ENCODE measurements around the gene GPC5. TPM values are rescaled to one million over a fixed set of nuclear protein-coding genes. Genes with fewer than 3 reads are reported as not detected.

Gene GPC5
- total and polyA plus RNA-seq, 2 experiments from 2014 or later = 0.32 TPM; not detected in 1

- no peaks in the 10 kb centered on the region for H4K20me1 ChIP-seq (ENCODE audit: insufficient read depth)
- no peak overlapping the region for H2AFZ ChIP-seq
- H3K9ac ChIP-seq = no peak overlapping the region
- WGBS, 2 experiments (ENCODE audit: low coverage in 1 of 2, low lambda C conversion rate in 2 of 2, missing lambda C conversion rate in 2 of 2) = 9 to 10% methylated on average over 3 of the region's 3 CpGs
- H3K4me2 ChIP-seq (ENCODE audit: unreplicated experiment) = no peak overlapping the region
- peaks cover 5% of the 10 kb centered on the region; the same call in 1 of the 2 replicates for H3K27me3 ChIP-seq (replicated peaks; ENCODE audit: insufficient read depth)
- no peaks in the 10 kb centered on the region for H3K9me2 ChIP-seq (ENCODE audit: insufficient read depth)
- no peaks in the 10 kb centered on the region for H3K9me3 ChIP-seq (ENCODE audit: low read depth)
- TF ChIP-seq EZH2phosphoT487 (IDR thresholded peaks at IDR 0.05; ENCODE audit: insufficient read depth, low read depth) (0 out of 2 replicates have a peak, but pooled peaks have one; percentile 56), EZH2 (IDR thresholded peaks at IDR 0.05; ENCODE audit: insufficient read depth, poor library complexity, severe bottlenecking) (no peak)
- no peaks in the 10 kb centered on the region for H3K36me3 ChIP-seq (ENCODE audit: low read depth)
- peaks cover 9% of the 10 kb centered on the region for H3F3A ChIP-seq (ENCODE audit: insufficient read depth)
- peaks cover 28% of the 10 kb centered on the region for H3K4me1 ChIP-seq (ENCODE audit: insufficient read depth)
- in situ Hi-C loops (cut with MboI) = no loop called here
- H3K4me3 ChIP-seq = no peak overlapping the region
- no peak overlapping the region for H3K27ac ChIP-seq
- no peaks in the 10 kb centered on the region for H3K79me2 ChIP-seq (ENCODE audit: insufficient read depth)
- peak; percentile 86 for DNase-seq
Observed at GRCh38 chr13:92838786-92839185, 1440.4 kb downstream of the GPC5 start.

- peaks cover 3% of the 10 kb centered on the region; the same call in 1 of the 2 replicates for H3K27me3 ChIP-seq (replicated peaks; ENCODE audit: insufficient read depth)
- no peaks in the 10 kb centered on the region for H3K9me2 ChIP-seq (ENCODE audit: insufficient read depth)
- H3K4me2 ChIP-seq (ENCODE audit: unreplicated experiment) = peak overlapping the region; percentile 20
- peaks cover 30% of the 10 kb centered on the region for H3K4me1 ChIP-seq (ENCODE audit: insufficient read depth)
- H3F3A ChIP-seq (ENCODE audit: insufficient read depth) = peaks cover 9% of the 10 kb centered on the region
- 32 to 33% methylated on average over 2 of the region's 2 CpGs for WGBS, 2 experiments (ENCODE audit: low coverage in 1 of 2, low lambda C conversion rate in 2 of 2, missing lambda C conversion rate in 2 of 2)
- no peak overlapping the region for H3K9ac ChIP-seq
- 0 out of 2 replicates have a peak overlapping the region, but pooled peaks have one; percentile 21 for H3K27ac ChIP-seq
- H2AFZ ChIP-seq = no peak overlapping the region
- H3K79me2 ChIP-seq (ENCODE audit: insufficient read depth) = no peaks in the 10 kb centered on the region
- no peaks in the 10 kb centered on the region for H3K9me3 ChIP-seq (ENCODE audit: low read depth)
- TF ChIP-seq EZH2 (IDR thresholded peaks at IDR 0.05; ENCODE audit: insufficient read depth, poor library complexity, severe bottlenecking) (no peak), EZH2phosphoT487 (IDR thresholded peaks at IDR 0.05; ENCODE audit: insufficient read depth, low read depth) (no peak)
- H3K36me3 ChIP-seq (ENCODE audit: low read depth) = no peaks in the 10 kb centered on the region
- no peak overlapping the region for H3K4me3 ChIP-seq
- in situ Hi-C loops (cut with MboI) = no loop called here
- DNase-seq = peak; percentile 70
- no peaks in the 10 kb centered on the region for H4K20me1 ChIP-seq (ENCODE audit: insufficient read depth)
Observed at GRCh38 chr13:92842145-92842544, 1443.7 kb downstream of the GPC5 start.

GRCh38 chr13:92843549-92843948 is 1445.1 kb downstream of the GPC5 start:
- in situ Hi-C loops (cut with MboI) = no loop called here
- H2AFZ ChIP-seq = no peak overlapping the region
- peak; percentile 61 for DNase-seq
- peaks cover 27% of the 10 kb centered on the region for H3K4me1 ChIP-seq (ENCODE audit: insufficient read depth)
- H3K4me3 ChIP-seq = no peak overlapping the region
- 2 to 5% methylated on average over 4 of the region's 4 CpGs for WGBS, 2 experiments (ENCODE audit: low coverage in 1 of 2, low lambda C conversion rate in 2 of 2, missing lambda C conversion rate in 2 of 2)
- H3K36me3 ChIP-seq (ENCODE audit: low read depth) = no peaks in the 10 kb centered on the region
- H3K4me2 ChIP-seq (ENCODE audit: unreplicated experiment) = no peak overlapping the region
- no peak for TF ChIP-seq EZH2 (IDR thresholded peaks at IDR 0.05; ENCODE audit: insufficient read depth, poor library complexity, severe bottlenecking)
- no peaks in the 10 kb centered on the region for H4K20me1 ChIP-seq (ENCODE audit: insufficient read depth)
- H3F3A ChIP-seq (ENCODE audit: insufficient read depth) = peaks cover 7% of the 10 kb centered on the region
- no peaks in the 10 kb centered on the region for H3K27me3 ChIP-seq (replicated peaks; ENCODE audit: insufficient read depth)
- no peaks in the 10 kb centered on the region for H3K79me2 ChIP-seq (ENCODE audit: insufficient read depth)
- no peak overlapping the region for H3K9ac ChIP-seq
- H3K9me3 ChIP-seq (ENCODE audit: low read depth) = no peaks in the 10 kb centered on the region
- H3K27ac ChIP-seq = no peak overlapping the region
- H3K9me2 ChIP-seq (ENCODE audit: insufficient read depth) = no peaks in the 10 kb centered on the region

DNA sequence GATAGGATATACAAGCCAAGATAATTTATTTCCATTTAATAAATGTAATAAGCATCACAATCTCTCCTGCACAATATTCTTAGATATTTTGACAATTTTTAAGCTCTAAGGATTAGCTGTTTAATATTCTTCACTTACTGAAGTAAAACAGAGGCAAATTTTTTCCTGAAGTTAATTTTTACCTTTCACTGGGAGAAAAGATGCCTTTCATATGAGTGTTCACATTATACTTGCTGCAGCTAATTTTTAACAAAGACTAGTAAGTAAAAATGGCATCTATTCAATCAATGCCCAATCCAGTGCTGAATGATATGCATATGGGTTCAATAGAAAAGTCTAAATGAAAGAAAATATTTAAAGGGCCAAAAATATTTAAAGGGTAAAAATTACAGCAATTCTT is 1451.0 kb downstream of the GPC5 start:
- H4K20me1 ChIP-seq (ENCODE audit: insufficient read depth) = no peaks in the 10 kb centered on the region
- H3K9me2 ChIP-seq (ENCODE audit: insufficient read depth) = no peaks in the 10 kb centered on the region
- in situ Hi-C loops (cut with MboI) = no loop called here

More for the DNA sequence above, 1451.0 kb downstream of the GPC5 start:
- H2AFZ ChIP-seq = no peak overlapping the region
- H3K27ac ChIP-seq = no peak overlapping the region
- no peaks in the 10 kb centered on the region for H3K4me1 ChIP-seq (ENCODE audit: insufficient read depth)
- no peak overlapping the region for H3K9ac ChIP-seq
- H3K9me3 ChIP-seq (ENCODE audit: low read depth) = no peaks in the 10 kb centered on the region
- no peak overlapping the region for H3K4me2 ChIP-seq (ENCODE audit: unreplicated experiment)
- H3K4me3 ChIP-seq = no peak overlapping the region
- no peaks in the 10 kb centered on the region for H3K27me3 ChIP-seq (replicated peaks; ENCODE audit: insufficient read depth)
- TF ChIP-seq EZH2phosphoT487 (IDR thresholded peaks at IDR 0.05; ENCODE audit: insufficient read depth, low read depth) (no peak), EZH2 (IDR thresholded peaks at IDR 0.05; ENCODE audit: insufficient read depth, poor library complexity, severe bottlenecking) (no peak)
- H3K79me2 ChIP-seq (ENCODE audit: insufficient read depth) = no peaks in the 10 kb centered on the region
- DNase-seq = no peak
- H3F3A ChIP-seq (ENCODE audit: insufficient read depth) = no peaks in the 10 kb centered on the region
- no peaks in the 10 kb centered on the region for H3K36me3 ChIP-seq (ENCODE audit: low read depth)

All from GM23248 (cell line).